Measurements from ENCODE around the gene PALD1.
"Not testable (repeated sequence)": the region's sequence is repeated elsewhere in the genome, so short reads cannot be mapped to it uniquely, and the experiment has no call there.

The PALD1 gene

DNA sequence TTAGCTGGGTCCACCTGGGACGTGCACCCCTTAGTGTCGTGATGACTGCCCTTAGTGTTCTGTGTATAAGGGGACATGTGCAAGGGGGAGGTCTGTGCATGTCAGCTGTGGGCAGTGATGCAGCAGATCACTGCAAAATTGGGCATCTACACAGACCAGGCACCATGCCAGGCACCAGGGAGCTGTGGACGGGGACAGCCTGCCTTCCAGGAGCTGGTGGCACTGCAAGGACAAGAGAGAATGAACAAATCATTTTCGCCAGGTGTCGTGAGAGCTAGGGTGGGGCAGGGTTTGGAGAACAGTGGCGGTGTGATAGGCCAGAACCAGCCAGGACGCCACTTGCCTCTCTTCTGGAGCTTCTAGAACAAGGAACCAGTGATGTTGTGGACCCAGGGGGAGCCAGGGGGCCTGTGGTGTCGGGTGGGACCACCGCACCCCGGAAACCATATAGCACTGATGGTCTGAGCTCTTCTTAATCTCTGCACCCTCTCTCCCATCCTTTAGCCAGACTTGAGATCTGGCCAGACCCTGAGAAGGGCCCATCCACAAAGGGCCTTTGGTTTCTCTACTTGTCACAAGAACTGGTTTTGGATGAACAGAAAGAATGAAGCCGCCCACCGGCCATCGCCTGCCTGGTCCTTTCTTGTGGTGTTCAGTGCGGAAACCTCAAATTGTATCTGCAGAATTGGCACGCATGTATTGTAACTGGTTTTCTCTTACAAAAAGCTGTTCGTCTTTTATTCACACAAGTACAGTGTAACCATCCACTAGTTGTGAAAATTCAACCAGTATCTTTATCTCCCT lies 93.3 kb downstream of the PALD1 start:
- no peak overlapping the region for H3K27ac ChIP-seq (ENCODE audit: low read depth, low read length)
- peaks cover 10% of the 10 kb centered on the region for H3K4me1 ChIP-seq (ENCODE audit: control insufficient read depth, insufficient read depth, low read length)
- no peak overlapping the region for H3K9ac ChIP-seq (ENCODE audit: low read length)
- H3K36me3 ChIP-seq (ENCODE audit: control insufficient read depth, insufficient read depth, low read length), result peaks cover 4% of the 10 kb centered on the region
- H3K4me3 ChIP-seq (ENCODE audit: low read length), result no peak overlapping the region
- H3K27me3 ChIP-seq (ENCODE audit: control insufficient read depth, insufficient read depth, low read length), result no peaks in the 10 kb centered on the region

DNA sequence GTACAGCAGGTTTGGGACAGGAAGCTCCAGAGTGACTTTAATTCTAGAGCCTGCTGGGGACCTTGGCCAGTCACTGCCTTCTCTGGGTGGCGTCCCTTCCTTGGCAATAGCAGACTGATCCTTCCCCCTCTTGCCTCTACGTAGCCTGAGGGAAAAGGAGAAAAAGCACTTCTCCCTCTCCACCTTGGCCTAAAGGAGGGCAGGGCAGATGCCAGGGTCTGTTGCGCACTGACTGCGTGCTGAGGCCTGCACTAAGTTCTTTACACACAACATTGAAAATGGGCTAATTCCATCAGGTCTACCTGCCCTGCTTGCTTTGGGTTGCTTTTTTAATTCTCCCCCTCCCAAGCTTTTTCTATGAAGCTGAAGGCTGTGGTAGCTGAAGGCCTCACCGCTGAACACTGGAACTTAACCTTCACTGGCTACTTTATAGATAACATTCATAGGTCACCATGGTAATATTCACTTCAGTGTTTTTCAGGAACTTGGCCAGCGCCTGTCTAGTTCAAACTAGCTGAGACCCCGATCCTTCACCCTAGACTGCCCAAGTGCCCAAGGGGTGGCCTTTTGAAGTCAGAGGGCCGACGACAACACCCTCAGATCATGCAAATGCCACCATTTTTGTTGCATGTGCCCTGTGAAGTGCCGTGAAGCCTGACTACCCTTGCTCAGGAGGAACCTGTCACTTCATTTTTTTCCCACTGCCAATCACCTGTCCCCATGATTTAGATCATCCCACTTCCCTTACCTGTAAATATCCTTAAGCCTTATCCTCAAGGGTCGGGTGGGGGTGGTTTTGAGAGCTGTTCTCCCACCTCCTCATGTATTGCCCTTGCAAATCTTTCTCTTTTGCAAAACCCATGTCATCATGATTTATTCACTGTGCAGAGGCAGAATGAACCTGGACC lies 95.3 kb downstream of the PALD1 start:
- Histone ChIP-seq H3K4me1 (ENCODE audit: control insufficient read depth, insufficient read depth, low read length) (peaks cover 10% of the 10 kb centered on the region), H3K9ac (ENCODE audit: low read length) (no peak overlapping the region), H3K36me3 (ENCODE audit: control insufficient read depth, insufficient read depth, low read length) (no peaks in the 10 kb centered on the region), H3K27ac (ENCODE audit: low read depth, low read length) (no peak overlapping the region), H3K27me3 (ENCODE audit: control insufficient read depth, insufficient read depth, low read length) (no peaks in the 10 kb centered on the region), H3K4me3 (ENCODE audit: low read length) (no peak overlapping the region)

DNA sequence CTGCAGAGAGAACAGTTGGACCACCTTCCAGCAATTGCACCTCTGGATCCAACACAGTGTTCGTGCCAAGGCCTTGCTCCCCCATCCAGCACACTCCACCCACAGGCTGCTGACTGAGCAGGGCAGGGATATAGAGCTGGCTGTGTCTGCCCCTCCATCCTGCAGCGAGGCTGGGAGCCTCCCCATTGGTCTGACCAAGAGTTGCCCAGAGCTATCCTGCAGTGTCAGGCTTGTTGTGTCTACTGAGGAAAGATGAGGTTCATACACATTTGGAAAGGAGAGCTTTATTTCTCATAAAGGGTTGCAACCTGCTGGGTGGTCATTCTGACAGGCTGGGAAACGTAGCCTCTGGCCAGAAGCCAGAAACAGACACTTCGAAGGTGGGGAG lies 96.9 kb downstream of the PALD1 start:
- H3K4me3 ChIP-seq (ENCODE audit: low read length), result no peak overlapping the region
- H3K4me1 ChIP-seq (ENCODE audit: control insufficient read depth, insufficient read depth, low read length), result peaks cover 10% of the 10 kb centered on the region
- no peaks in the 10 kb centered on the region for H3K27me3 ChIP-seq (ENCODE audit: control insufficient read depth, insufficient read depth, low read length)
- no peak overlapping the region for H3K9ac ChIP-seq (ENCODE audit: low read length)
- no peak overlapping the region for H3K27ac ChIP-seq (ENCODE audit: low read depth, low read length)
- H3K36me3 ChIP-seq (ENCODE audit: control insufficient read depth, insufficient read depth, low read length), result no peaks in the 10 kb centered on the region

DNA sequence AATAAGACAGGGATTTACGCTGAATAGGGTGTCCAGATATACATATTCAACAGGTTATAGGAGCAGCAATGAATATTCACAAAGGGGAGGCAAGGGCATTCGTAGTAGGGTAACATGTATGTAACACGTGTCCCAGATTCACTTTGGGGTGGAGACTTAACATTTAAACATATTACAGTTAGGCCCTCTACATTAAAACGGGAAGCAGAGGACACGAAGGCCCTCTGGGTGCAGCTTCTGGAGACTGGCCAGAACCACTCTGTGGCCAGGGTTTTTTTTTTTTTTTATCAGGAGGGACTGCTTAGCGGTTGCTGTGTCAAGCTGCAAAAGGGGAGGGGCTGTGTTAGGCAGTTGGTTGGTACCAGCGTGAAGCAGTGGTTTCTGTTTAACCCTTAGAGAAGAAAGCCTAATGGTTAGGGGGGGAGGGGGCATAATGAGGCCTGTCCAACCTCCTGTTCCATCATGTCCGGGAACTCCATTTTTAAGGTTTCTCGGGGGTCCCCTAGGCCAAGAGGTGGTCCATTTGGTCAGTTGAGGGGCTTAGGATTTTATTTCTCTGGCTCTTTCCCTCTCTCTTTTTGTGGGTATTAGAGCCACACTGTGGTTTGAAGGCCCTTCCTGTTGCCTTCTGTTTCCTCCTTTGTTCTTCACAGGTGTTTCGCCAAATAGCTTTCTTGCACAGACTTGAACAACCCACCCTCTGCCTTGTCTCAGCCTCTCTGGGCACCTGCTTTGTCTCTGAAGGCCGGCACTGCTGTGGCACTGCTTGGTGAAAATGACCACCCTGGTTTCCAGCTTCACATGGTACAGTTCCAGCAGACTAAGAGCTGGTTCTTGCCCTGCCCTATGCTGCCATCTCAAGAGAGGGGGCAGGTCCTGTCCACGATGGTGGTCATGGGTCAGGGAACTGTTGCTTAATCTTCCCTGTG lies 97.6 kb downstream of the PALD1 start:
- H3K27me3 ChIP-seq (ENCODE audit: control insufficient read depth, insufficient read depth, low read length), result no peaks in the 10 kb centered on the region
- H3K36me3 ChIP-seq (ENCODE audit: control insufficient read depth, insufficient read depth, low read length), result no peaks in the 10 kb centered on the region
- H3K27ac ChIP-seq (ENCODE audit: low read depth, low read length), result no peak overlapping the region
- H3K9ac ChIP-seq (ENCODE audit: low read length), result no peak overlapping the region
- H3K4me3 ChIP-seq (ENCODE audit: low read length), result no peak overlapping the region
- peaks cover 10% of the 10 kb centered on the region for H3K4me1 ChIP-seq (ENCODE audit: control insufficient read depth, insufficient read depth, low read length)

DNA sequence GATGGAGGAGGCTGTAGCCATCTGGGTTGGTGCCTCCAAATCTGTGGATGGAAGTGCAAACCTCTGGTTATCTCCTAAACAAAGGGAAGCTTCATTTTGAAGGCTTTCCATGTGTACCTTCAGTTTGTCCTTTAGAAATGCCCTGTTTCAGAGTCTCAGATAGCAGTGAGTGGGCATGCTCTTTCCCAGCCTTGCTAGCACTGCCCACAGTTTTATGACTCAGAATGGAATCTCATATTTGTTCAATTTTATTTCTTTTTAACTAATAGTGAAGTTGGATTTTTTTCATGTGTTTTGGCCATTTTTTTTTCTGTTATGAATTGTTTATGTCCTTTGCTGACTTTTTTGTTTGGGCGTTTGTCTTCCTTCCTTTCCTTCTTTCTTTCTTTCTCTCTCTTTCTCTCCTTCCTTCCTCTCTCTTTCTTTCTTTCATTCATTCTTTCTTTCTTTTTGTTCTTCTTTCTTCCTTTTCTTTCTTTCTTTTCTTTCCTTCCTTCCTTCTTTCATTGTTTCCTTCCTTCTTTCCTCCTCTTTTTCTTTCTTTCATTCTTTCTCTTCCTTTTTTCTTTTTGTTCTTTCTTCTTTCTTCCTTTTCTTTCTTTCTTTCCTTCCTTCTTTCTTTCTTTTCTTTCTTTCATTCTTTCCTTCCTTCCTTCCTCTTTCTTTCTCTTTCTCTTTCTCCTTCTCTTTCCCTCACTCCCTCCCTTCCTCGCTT lies 98.4 kb downstream of the PALD1 start:
- no peak overlapping the region for H3K27ac ChIP-seq (ENCODE audit: low read depth, low read length)
- H3K36me3 ChIP-seq (ENCODE audit: control insufficient read depth, insufficient read depth, low read length), result no peaks in the 10 kb centered on the region
- no peak overlapping the region for H3K9ac ChIP-seq (ENCODE audit: low read length)
- H3K27me3 ChIP-seq (ENCODE audit: control insufficient read depth, insufficient read depth, low read length), result no peaks in the 10 kb centered on the region
- peaks cover 10% of the 10 kb centered on the region for H3K4me1 ChIP-seq (ENCODE audit: control insufficient read depth, insufficient read depth, low read length)
- H3K4me3 ChIP-seq (ENCODE audit: low read length), result no peak overlapping the region

DNA sequence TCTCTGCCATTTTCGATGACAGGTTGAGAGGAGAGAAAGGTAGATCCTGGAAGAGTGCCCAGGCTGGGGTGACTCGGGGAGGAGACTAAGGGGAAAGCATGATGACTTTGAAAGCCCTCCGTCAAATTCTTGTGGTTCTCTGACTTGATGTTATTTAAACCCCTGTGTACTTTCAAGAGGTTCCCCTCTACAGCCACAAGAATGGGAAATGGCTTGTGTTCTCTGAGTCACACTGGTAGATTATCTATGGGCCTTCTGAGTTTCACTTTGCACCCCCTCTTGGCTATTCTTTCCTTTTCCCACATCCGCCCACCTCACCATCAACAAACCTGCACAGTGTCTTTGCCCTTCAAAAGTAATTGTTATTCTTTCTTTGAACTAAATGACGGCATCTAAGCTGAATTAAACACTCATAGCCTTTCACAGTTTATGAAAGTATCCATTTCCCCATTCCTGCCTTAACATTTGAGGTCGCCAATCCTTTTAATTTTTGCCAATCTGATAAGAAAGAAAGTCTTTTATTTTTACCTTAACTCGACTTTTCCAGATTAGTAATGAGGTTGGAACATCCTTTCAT lies 99.9 kb downstream of the PALD1 start:
- H3K4me1 ChIP-seq (ENCODE audit: control insufficient read depth, insufficient read depth, low read length), result peaks cover 10% of the 10 kb centered on the region
- no peaks in the 10 kb centered on the region for H3K36me3 ChIP-seq (ENCODE audit: control insufficient read depth, insufficient read depth, low read length)
- no peak overlapping the region for H3K4me3 ChIP-seq (ENCODE audit: low read length)
- H3K9ac ChIP-seq (ENCODE audit: low read length), result no peak overlapping the region
- H3K27me3 ChIP-seq (ENCODE audit: control insufficient read depth, insufficient read depth, low read length), result no peaks in the 10 kb centered on the region
- H3K27ac ChIP-seq (ENCODE audit: low read depth, low read length), result no peak overlapping the region

DNA sequence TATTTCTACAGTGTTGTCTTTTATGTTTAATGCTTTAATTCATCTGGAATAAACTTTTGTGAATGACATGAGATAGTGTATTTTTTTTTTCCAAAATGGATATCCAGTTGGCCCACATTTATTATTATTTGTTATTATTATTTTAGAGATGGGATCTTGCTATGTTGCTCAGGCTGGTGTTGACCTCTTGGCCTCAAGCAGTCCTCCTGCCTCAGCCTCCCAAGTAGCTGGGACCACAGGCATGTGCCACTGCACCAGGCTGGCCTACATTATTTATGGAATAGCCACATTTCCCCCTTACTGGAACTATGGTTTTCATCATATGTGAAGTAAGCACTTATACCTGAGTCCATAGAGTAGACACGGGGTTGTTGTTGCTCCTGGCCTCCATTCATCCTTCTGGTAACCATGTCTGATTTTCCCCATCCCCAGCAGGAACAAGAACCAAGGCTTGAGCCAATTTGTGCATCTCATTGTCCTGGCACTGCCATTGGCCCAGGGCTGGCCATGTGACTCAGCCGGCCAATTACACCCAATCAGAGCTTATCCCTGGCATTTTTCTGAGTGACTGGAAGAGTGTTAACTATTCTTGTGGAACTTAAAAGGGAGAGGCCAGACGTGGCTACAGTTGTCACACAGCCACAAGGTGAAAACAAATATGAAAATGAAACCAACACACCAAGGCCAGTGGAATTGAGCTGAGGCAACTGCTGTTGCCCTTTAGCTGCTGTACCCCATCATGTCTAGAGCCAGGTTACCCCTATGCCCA lies 100.9 kb downstream of the PALD1 start:
- H3K9ac ChIP-seq (ENCODE audit: low read length), result no peak overlapping the region
- no peak overlapping the region for H3K4me3 ChIP-seq (ENCODE audit: low read length)
- H3K27ac ChIP-seq (ENCODE audit: low read depth, low read length), result no peak overlapping the region
- H3K36me3 ChIP-seq (ENCODE audit: control insufficient read depth, insufficient read depth, low read length), result no peaks in the 10 kb centered on the region
- H3K27me3 ChIP-seq (ENCODE audit: control insufficient read depth, insufficient read depth, low read length), result no peaks in the 10 kb centered on the region
- H3K4me1 ChIP-seq (ENCODE audit: control insufficient read depth, insufficient read depth, low read length), result peaks cover 10% of the 10 kb centered on the region

DNA sequence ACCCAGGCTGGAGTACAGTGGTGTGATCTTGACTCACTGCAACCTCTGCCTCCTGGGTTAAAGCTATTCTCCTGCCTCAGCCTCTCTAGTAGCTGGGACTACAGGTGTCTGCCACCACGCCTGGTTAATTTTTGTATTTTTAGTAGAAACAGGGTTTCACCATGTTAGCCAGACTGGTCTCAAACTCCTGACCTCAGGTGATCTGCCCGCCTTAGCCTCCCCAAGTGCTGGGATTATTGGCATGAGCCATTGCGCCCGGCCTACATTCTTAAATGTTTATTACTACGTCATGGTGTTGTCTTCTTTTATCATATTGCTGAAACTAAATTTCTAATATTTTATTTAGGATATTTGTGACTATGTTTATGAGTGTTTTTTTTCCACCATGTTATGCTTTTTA lies 102.6 kb downstream of the PALD1 start:
- H3K4me1 ChIP-seq (ENCODE audit: control insufficient read depth, insufficient read depth, low read length); H3K27me3 ChIP-seq (ENCODE audit: control insufficient read depth, insufficient read depth, low read length); H3K9ac ChIP-seq (ENCODE audit: low read length): not testable (repeated sequence)

DNA sequence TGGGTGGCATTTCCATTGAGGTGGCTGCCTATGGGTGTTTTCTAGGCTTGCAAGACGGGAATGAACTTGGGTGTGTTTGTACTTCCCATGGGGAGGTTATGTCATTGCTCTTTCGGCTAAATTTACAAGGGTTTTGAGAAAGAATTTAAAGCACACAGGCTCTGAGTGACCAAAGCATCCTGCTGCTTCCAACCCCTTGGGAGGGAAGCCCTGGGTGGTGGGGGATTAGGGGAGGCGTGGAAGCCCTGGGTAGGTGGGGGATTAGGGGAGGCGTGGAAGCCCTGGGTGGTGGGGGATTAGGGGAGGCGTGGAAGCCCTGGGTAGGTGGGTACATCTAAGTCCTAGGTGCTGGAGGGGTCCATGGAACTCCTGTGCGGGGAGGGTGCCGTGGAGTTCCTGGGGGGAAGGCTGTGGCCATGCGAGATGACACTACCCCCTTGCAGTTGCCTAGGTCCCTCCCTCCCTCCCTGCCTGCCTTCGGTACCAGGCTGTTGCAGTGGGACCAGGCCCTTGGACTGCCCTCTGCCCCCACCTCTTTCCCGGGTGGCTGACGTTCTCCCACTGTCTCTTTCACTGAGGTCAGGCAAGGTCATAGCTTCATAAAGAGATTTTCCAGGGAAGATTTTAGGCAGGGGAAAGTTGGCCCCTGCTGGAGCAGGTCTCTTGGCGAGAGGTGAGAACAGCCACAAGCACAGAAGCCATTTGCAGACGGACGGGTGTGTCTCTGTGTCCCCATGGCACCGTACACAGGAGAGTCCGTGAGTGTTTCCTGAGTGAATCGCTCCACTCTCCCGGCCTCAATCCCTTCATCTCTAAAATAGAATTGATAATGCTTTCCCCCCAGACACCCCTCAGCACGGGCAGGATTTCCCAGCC lies 104.5 kb downstream of the PALD1 start:
- Histone ChIP-seq H3K36me3 (ENCODE audit: control insufficient read depth, insufficient read depth, low read length) (no peaks in the 10 kb centered on the region), H3K27me3 (ENCODE audit: control insufficient read depth, insufficient read depth, low read length) (no peaks in the 10 kb centered on the region), H3K4me3 (ENCODE audit: low read length) (no peak overlapping the region), H3K27ac (ENCODE audit: low read depth, low read length) (no peak overlapping the region), H3K9ac (ENCODE audit: low read length) (no peak overlapping the region), H3K4me1 (ENCODE audit: control insufficient read depth, insufficient read depth, low read length) (no peaks in the 10 kb centered on the region)

More for the DNA sequence above, 102.6 kb downstream of the PALD1 start:
- H3K27ac ChIP-seq (ENCODE audit: low read depth, low read length); H3K36me3 ChIP-seq (ENCODE audit: control insufficient read depth, insufficient read depth, low read length); H3K4me3 ChIP-seq (ENCODE audit: low read length): not testable (repeated sequence)

DNA sequence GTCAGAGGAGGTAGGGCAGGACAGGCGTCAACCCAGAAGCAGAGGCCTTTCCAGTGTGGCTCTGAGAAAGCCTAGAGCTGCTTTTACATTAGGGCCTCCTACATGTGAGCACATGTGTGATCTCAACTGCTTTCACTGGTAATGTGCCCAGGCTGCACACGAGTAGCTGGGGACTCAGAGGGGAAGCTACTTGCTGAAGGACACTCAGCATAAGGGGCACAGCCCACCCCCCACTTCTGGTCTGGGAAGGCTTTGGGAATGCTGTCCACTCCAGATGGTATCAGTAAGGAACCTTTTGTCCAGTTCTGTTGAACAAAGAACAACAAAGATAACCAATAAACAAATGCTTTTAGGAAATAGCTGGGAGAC lies 105.1 kb downstream of the PALD1 start:
- H3K4me3 ChIP-seq (ENCODE audit: low read length), result no peak overlapping the region
- no peaks in the 10 kb centered on the region for H3K27me3 ChIP-seq (ENCODE audit: control insufficient read depth, insufficient read depth, low read length)
- no peaks in the 10 kb centered on the region for H3K4me1 ChIP-seq (ENCODE audit: control insufficient read depth, insufficient read depth, low read length)
- no peaks in the 10 kb centered on the region for H3K36me3 ChIP-seq (ENCODE audit: control insufficient read depth, insufficient read depth, low read length)
- no peak overlapping the region for H3K27ac ChIP-seq (ENCODE audit: low read depth, low read length)
- H3K9ac ChIP-seq (ENCODE audit: low read length), result no peak overlapping the region

All from rectal smooth muscle tissue (tissue), 1 donor.